Activated naive CD4-positive, alpha-beta T cell treated with anti-CD3 and anti-CD28 coated beads, Interleukin-2, amount 50 U/mL, for 72 hours (primary cell): Measurements from ENCODE around the gene PCNA. TPM values are rescaled to one million over a fixed set of nuclear protein-coding genes. Genes with fewer than 3 reads are reported as not detected.

Experiments
- ATAC-seq, 2 donors: fragments of 150-1000 bp; cut with Tn5 transposase; 2 replicates each; pipeline ENCODE4 v1.10.0; 2021; ENCODE audit warnings: mild to moderate bottlenecking in 2 of 2, moderate library complexity in 2 of 2
- DNase-seq, 2 donors: peaks; one replicate each; pipeline ENCODE4 v3.0.0; 2021 to 2022; ENCODE audit warnings: low spot score in 2 of 2
- H3K27ac Mint-ChIP-seq, 2 donors: one replicate each; pipeline ENCODE4 v1.8.0; 2022; ENCODE audit warnings: mild to moderate bottlenecking in 2 of 2, mixed read lengths in 2 of 2
- H3K36me3 Mint-ChIP-seq, 2 donors: one replicate each; pipeline ENCODE4 v1.8.0; 2022; ENCODE audit warnings: mixed read lengths in 2 of 2
- H3K9me3 Mint-ChIP-seq, 2 donors: one replicate each; pipeline ENCODE4 v1.8.0; 2022; ENCODE audit warnings: mixed read lengths in 2 of 2
- total RNA-seq, 2 donors: library from RNA; stranded (reverse); gene quantifications; one replicate each; pipeline ENCODE4 v1.2.3, GENCODE V29; 2022

The PCNA gene
- 100 to 1,000 TPM; 484 to 697 TPM for total RNA-seq

DNA sequence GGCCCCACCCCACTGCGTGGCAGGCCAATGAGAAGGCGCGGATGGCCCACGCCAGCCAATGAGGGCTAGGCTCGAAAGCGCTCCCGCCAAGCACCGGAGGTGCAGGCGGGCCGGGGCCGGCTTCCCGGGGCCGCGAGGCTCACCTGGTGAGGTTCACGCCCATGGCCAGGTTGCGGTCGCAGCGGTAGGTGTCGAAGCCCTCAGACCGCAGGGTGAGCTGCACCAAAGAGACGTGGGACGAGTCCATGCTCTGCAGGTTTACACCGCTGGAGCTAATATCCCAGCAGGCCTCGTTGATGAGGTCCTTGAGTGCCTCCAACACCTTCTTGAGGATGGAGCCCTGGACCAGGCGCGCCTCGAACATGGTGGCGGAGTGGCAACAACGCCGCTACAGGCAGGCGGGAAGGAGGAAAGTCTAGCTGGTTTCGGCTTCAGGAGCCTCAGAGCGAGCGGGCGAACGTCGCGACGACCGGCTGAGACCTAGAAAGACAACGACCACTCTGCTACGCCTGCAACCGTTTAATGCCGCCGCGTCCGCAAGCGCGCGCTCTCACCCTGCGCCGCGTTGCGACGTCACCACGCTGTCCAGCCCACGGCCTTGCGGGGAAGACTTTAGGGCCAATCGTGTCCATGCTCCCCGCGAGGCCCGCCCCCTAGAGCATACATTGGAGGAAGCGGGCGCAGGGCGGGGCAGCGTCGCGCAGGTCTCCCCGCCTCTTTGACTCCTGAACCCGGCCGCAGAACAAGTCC is at the start of gene PCNA:
Gene PCNA (minus strand): TSS at position 524 of the 750 bp plus-strand sequence. CDS start 160 bp downstream, at position 364.
- ATAC-seq: peak; percentile 90 to 91
- Mint-ChIP-seq H3K9me3 (no peaks in the 10 kb centered on the region), H3K36me3 (peaks cover 40 to 54% of the 10 kb centered on the region in 2 donors), H3K27ac (peak within 1 kb of the TSS; percentile 93 to 98)
- peak; percentile 97 to 98 for DNase-seq

GRCh38 chr20:5168651-5169396 is 49.1 kb upstream of the PCNA start:
- peak; percentile 39 to 53 for ATAC-seq
- no peaks in the 10 kb centered on the region for H3K36me3 Mint-ChIP-seq
- no peak for DNase-seq
- no peaks in the 10 kb centered on the region for H3K9me3 Mint-ChIP-seq
- H3K27ac Mint-ChIP-seq: peak overlapping the region; percentile 75 to 96

- ATAC-seq: no peak
- Mint-ChIP-seq H3K9me3 (no peaks in the 10 kb centered on the region), H3K27ac (no peak overlapping the region), H3K36me3 (no peaks in the 10 kb centered on the region)
- no peak for DNase-seq
These were observed 45.2 kb upstream of the PCNA start for GRCh38 chr20:5164645-5165625.

GRCh38 chr20:5161536-5162164 is 41.9 kb upstream of the PCNA start:
- Mint-ChIP-seq H3K36me3 (no peaks in the 10 kb centered on the region), H3K27ac (no peak overlapping the region), H3K9me3 (peaks cover 0 to 4% of the 10 kb centered on the region in 2 donors)
- DNase-seq: no peak
- ATAC-seq: no peak

GRCh38 chr20:5160882-5161281 is 41.1 kb upstream of the PCNA start:
- Mint-ChIP-seq H3K27ac (no peak overlapping the region), H3K9me3 (peaks cover 0 to 8% of the 10 kb centered on the region in 2 donors), H3K36me3 (peaks cover 0 to 5% of the 10 kb centered on the region in 2 donors)
- DNase-seq (no peak), ATAC-seq (no peak)

DNA sequence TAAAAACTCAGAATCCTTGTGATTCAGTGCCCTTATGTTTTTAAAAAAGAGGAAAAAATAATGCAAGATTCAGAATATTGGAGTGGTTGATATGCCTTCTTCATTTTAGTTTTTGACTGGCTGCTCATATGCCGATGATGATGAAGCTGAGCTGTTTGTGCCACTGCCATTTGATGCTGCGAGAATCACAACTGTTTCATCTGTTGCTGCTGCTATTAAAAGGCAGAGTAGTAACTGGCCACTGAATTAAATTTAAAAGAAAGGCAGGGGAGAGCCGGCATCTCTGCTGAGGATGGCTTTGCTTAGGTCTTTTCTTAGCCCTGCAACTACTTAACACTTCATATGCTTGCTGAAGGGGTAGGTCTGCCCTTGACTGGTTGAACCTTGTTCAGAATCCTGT is 40.2 kb upstream of the PCNA start:
- Mint-ChIP-seq H3K36me3 (peaks cover 0 to 5% of the 10 kb centered on the region in 2 donors), H3K9me3 (peaks cover 0 to 12% of the 10 kb centered on the region in 2 donors), H3K27ac (no peak overlapping the region)
- DNase-seq (no peak), ATAC-seq (no peak)

GRCh38 chr20:5156675-5157448 is 37.1 kb upstream of the PCNA start:
- peaks cover 0 to 5% of the 10 kb centered on the region in 2 donors for H3K36me3 Mint-ChIP-seq
- no peak overlapping the region for H3K27ac Mint-ChIP-seq
- no peak for DNase-seq

GRCh38 chr20:5155404-5155803 is 35.6 kb upstream of the PCNA start:
- DNase-seq: no peak
- ATAC-seq: no peak
- Mint-ChIP-seq H3K27ac (peak overlapping the region; percentile 6 to 9), H3K9me3 (peaks cover 0 to 12% of the 10 kb centered on the region in 2 donors), H3K36me3 (peaks cover 0 to 5% of the 10 kb centered on the region in 2 donors)

More at GRCh38 chr20:5156675-5157448, 37.1 kb upstream of the PCNA start:
- H3K9me3 Mint-ChIP-seq: peaks cover 0 to 12% of the 10 kb centered on the region in 2 donors
- ATAC-seq: peak in 1 of 2 donors; percentile 36

- Mint-ChIP-seq H3K27ac (peak overlapping the region in 1 of 2 donors; percentile 31), H3K9me3 (peaks cover 0 to 12% of the 10 kb centered on the region in 2 donors), H3K36me3 (peaks cover 0 to 5% of the 10 kb centered on the region in 2 donors)
- DNase-seq: no peak
- ATAC-seq: no peak
These were observed 34.8 kb upstream of the PCNA start for GRCh38 chr20:5154543-5154925.

- ATAC-seq (peak; percentile 82 to 92), DNase-seq (no peak)
- Mint-ChIP-seq H3K9me3 (peaks cover 0 to 12% of the 10 kb centered on the region in 2 donors), H3K27ac (peak overlapping the region in 1 of 2 donors; percentile 31), H3K36me3 (peaks cover 0 to 5% of the 10 kb centered on the region in 2 donors)
These were observed 34.1 kb upstream of the PCNA start for GRCh38 chr20:5153612-5154542.

GRCh38 chr20:5153152-5153467 is 33.4 kb upstream of the PCNA start:
- DNase-seq (no peak), ATAC-seq (no peak)
- peaks cover 0 to 5% of the 10 kb centered on the region in 2 donors for H3K36me3 Mint-ChIP-seq
- peaks cover 0 to 12% of the 10 kb centered on the region in 2 donors for H3K9me3 Mint-ChIP-seq
- H3K27ac Mint-ChIP-seq: no peak overlapping the region

DNA sequence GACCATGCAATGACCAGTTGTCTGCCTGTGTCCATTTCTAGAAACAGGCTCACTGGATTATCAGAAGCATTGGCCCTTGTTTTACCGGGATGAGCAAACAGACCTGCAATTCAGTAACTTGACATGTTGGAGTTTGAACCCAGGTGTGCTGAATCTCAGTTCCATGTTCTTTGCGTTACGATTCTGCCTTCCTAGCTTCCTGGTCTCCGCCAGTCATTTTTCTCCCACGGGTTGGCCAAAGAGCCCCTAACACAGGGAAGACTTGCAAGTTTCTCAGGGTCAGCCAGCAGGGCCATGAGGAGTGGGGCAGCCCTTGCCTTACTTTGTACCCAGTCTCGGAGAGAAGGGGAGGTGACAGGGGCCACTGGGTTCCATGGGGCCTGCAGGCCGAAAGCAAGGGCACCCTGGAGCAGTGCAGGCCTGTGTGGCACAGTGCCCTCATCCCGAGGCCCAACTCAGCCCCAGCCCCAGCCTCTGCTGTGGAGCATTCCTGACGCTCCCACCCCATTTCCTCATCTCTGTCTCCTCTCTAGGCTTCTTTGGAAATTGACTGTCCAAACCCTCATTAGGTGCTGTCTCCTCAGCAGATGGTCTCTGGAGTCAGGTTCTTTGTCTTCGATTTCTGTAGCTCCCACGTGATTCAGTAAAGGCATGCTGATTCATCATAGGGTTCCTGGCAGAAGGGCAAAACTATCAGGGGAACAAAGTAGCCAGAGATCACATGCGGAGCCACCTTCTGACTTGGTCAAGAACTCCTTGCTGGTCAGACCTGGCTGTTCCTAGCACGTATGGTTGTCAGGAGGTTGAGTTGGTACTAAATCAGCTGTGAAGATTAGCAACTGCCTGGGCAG is 30.7 kb upstream of the PCNA start:
- DNase-seq: no peak
- Mint-ChIP-seq H3K36me3 (no peaks in the 10 kb centered on the region), H3K9me3 (no peaks in the 10 kb centered on the region), H3K27ac (no peak overlapping the region)
- ATAC-seq: no peak

- no peaks in the 10 kb centered on the region for H3K9me3 Mint-ChIP-seq
- no peaks in the 10 kb centered on the region for H3K36me3 Mint-ChIP-seq
- no peak overlapping the region for H3K27ac Mint-ChIP-seq
- ATAC-seq (no peak), DNase-seq (no peak)
These were observed 30.1 kb upstream of the PCNA start for GRCh38 chr20:5149892-5150225.

DNA sequence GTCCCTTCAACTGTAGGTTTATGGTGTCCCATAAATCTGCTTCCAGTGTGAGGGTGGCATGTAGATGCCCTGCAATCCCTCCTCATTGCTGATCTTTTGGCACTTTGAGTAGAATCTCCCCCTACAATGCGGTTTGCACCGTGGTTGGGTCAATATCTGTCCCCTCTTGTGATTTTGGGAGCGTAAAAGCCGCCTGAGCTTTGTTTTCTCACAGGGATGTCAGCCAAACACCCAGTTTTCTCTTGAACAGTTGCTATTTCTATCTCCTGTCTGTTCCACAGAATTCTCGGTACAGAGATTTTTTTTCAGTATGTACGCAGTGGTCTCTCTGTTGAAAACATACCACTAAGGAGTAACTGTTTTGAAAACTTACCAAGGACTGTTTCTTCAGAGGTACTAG is 28.8 kb upstream of the PCNA start:
- DNase-seq: no peak
- no peak for ATAC-seq
- H3K27ac Mint-ChIP-seq: no peak overlapping the region
- H3K9me3 Mint-ChIP-seq: no peaks in the 10 kb centered on the region
- H3K36me3 Mint-ChIP-seq: no peaks in the 10 kb centered on the region
